HG03095 (cell line): Measurements from ENCODE around the gene ACYP2.

Source experiments
- ATAC-seq: cut with Tn5 transposase; IDR thresholded peaks from one replicate; pipeline ENCODE4 v1.9.1; 2021; ENCODE audit warnings: moderate library complexity; ENCODE audit not compliant: unreplicated experiment

Gene ACYP2

DNA sequence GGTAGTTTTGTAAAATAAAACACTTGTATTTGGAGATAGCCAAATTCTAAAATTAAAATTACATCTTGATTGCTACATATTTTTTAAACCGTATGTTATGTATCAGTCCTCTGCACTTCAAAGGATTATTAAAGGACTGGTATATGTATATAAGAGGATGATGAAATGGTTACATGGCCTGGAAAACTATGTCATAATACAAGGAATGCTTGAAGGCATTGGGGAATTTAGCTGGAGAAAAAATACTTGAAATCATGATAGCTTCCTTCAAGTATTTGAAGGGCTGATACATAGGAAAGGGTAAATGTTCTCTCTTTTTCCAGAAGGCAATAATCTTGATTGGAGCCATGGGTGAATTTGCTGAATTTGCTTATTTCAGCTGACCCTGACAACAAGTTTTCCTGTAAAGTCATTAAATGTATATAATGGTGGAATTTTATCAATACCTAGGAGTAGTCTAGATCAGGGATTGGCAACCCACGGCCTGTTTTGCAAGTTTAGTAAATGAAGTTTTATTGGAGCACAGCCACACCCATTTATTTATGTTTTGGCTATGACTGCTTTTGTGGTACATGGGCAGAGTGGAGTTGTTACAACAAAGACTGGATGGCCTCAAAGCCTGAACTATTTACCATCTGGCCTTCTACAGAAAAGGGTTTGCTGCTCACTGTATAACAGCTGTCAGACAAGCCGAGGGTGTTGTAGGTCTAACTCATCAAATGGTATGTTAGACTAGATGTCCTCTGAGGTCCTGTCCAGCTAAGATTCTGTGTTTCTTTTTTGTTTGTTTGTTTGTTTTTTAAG is 34.4 kb downstream of the ACYP2 start:
- no peak for ATAC-seq

DNA sequence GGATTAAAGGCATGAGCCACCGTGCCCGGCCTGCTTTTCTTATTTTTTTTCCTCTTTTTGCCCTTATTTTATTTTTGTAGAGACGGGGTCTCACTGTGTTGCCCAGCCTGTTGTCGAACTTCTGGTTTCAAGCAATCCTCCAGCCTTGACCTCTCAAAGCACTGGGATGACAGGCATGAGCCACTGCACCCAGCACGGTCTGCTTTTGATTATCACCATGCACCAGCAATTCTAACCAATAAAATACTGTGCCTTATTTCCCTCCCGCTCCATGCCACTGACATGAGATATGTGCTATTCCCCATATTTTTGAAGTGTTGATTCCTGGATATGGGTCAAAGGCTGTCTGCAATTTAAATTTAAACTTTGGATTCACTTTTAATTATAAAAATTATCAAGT is 42.9 kb downstream of the ACYP2 start:
- ATAC-seq: no peak

DNA sequence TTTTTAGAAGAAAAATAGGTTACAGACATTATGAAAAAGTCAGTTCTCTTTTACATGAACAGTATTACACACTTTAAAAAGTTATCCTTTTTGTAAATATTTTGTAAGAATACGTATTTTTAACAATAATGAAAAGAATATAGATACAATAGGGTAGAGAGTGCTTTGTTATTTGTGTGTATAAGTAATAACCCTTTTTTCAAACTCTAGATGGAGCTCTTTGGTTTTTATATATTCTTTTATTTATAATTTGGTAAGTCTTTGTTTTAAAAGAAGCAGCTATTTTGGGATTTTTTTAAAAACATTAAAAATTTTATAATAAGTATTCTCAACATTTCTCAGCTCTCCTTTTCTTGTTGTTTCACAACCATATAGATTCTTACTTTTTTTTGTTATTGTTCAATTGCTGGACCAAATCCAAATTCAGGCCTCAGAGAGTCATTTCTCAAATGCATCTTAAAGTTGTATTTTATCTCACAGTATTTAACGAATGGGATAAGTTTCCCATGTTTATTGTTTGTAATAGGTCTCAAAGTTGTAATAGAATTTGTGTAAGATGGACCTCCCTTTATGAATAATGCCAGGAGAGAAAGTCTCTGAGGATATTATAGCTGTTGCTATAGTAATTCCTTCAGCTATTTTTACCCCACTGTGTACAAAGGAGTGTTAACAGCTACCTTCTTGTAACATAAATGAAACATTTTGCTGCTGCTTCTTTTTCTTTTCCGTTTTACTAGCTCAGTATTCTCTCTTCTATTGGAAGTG is 46.4 kb downstream of the ACYP2 start:
- no peak for ATAC-seq

DNA sequence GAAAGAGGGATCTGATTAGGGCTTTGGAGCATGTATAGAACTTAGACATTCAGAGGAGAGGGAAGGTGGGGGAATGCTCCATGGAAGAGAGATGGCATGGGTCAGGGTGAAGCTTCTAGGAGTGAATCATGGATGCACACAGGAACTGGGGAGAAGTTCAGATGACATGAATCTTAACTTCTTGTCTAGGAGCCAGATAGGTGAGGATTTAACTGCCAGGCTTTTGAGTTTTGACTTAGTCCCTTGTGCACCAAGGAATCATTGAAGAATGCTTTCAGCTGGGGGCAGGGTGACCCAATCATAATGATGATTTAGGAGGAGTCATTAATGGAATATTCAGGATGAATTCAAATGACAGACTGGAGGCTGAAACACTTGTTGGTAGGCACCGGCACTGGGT is 48.7 kb downstream of the ACYP2 start:
- no peak for ATAC-seq

DNA sequence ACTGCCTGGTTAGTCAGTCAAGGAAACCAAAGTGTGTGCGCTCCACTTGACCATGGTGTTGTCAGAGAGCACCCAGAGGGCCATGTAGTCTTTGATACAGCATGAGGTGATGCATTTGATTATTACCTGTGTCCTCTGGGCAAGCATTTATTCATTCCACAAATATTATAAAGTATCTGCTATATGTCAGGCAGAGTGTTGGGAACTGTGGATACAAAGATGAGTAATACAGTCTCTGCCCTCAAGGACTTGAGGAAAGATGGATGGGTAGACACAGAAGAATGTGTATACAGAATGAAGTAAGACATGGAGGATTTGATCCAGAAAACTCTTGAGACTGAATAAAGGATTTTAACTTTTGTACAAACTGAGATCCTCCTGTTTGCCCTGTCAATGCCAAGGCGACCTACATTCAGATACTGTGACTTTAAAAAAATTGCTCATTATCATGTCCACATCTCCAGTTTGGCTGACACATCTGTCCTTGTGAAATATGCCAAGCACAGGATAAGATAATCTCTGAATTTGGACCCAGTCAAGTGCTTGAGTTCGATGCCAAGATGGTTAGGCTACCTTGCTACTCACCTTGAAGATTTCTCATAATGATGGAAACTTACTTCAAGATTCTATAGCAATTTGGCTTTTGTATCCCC is 50.8 kb downstream of the ACYP2 start:
- ATAC-seq: no peak

DNA sequence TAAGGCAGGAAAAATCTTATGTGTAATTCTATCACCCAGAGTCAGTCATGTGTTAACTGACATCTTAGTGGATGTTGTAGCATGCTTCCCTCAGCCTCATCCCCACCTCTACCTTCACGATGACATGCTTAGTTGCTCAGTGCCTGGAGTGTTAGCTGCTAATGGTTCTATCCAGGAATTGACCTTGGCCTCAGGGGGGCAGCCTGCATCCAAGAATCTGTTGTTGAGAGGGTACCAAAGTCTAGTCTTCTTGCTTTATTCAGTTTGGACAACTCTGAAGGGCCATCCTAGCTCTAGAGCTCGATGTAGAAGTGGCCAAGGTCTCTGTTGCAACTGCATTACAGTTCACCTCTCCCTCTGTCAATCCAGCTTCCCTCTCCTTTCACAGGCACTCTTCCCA is 61.2 kb downstream of the ACYP2 start:
- ATAC-seq: no peak

DNA sequence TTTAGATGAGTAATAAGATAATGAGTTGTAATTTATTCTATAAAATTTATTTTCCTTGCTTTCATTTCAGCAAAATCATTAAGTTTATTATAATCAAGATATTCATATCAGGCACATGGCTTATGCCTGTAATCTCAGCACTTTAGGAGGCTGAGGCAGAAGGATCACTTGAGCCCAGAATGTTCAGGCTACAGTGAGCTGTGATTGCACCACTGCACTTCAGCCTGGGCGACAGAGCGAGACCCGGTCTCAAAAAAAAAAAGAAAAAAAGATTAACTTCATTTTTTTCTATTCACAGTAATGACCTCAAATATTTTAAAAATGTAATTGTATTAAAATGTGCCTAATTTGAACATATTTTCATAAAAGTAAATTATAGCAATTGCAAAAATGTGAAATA is 67.9 kb downstream of the ACYP2 start:
- ATAC-seq: no peak

DNA sequence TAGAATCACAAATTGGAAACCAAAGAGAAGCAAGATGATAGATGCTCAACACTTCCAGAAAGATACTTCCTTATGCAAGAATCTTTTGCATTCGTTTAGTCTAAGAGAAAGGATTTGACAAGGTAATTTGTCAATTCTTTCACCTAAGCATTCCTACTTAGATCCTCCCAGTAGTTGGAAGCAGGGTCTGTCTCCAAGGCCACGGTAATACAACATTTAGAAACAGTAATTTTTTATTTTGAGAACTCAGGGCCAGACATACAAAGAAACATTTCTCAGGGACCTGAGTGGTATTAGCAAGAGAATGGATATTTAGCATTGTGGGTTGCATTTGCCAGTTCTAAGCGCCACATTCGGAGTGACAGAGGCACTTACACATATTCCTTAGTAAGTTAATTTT is 68.6 kb downstream of the ACYP2 start:
- no peak for ATAC-seq

DNA sequence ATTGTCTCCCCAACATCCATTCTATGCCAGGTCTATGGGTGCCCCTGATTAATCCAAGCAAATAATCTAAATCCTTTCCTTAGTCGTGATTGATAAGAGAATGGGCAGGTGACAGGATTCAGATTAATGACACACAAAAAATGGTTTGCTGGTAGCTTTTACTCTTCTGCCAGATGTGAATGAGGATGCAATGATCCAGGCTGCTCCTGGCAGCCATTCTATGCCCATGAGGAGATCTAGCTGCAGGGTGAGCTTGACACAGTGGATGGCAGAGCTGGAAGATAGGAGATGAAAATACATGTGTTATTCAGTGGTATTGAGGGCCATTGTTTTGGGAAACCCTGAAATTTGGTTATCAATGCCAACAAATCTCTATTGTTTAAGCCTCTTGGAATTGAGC is 69.7 kb downstream of the ACYP2 start:
- ATAC-seq: no peak

DNA sequence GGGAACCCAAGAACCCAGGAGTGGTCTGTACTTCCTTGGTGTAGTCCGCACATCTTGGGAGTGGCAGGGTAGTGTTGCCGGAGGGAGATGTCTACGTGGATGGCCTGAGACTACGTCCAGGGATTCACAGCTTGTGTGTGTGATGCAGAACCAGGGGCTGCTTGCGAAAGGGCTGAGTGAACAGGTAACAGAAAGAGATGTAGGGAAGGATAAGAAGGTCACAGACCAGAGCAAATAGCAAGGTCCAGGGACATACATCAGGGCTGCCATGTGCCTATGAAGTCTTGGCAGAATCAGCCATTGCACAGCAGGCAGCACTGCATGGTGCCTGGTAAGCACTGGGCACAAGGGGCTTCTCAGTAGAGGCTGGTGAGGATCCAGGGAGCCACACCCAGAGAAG is 71.9 kb downstream of the ACYP2 start:
- no peak for ATAC-seq

DNA sequence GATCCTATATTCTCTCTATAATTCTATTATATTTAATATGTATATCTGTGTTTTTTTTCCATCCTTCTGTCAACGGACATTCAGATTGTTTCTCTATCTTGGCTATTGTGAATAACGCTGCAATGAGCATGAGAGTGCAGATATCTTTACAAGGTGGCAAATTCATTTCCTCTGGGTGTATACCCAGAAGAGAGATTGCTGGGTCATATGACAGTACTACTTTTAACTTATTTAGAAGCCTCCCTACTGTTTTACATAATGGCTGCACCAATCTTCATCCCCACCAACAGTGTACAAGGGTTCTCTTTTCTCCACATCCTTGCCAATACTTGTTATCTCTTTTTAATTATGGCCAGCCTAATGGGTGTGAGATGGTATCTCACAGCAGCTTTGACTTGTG is 74.1 kb downstream of the ACYP2 start:
- ATAC-seq: no peak

DNA sequence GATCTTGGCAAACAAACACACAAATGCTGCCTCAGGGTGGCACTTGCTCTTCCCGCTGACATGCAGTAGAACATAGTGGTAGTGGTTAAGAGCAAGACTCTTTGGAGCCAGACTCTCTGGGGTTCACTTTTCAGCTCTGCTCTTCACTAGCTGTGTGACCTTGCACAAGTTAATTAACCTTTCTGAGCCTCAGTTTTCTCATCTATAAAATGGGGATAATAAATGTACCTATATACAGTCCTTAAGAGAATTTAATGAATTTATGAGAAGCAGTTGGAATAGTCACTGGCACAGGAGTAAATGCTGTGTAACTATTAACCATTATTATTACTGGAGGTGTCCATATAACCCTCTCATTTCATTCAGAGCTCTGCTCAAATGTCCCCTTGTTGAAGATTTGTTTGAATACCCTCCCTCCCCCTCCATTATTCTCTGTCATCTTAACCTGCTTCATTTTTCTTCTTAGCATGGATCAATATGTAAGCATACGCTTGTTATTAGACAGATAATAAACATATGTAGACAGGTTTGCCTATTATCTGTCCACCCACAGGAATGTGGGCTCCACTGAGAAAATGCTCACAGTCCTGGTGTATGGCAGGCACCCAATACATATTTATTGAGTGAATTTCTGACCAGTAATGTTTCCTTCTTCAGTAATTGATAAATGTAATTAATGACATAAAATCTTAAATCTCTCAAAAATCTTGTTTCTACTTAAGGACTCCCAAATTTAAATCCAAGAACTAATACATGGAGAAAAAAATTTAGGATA is 76.1 kb downstream of the ACYP2 start:
- ATAC-seq: no peak

DNA sequence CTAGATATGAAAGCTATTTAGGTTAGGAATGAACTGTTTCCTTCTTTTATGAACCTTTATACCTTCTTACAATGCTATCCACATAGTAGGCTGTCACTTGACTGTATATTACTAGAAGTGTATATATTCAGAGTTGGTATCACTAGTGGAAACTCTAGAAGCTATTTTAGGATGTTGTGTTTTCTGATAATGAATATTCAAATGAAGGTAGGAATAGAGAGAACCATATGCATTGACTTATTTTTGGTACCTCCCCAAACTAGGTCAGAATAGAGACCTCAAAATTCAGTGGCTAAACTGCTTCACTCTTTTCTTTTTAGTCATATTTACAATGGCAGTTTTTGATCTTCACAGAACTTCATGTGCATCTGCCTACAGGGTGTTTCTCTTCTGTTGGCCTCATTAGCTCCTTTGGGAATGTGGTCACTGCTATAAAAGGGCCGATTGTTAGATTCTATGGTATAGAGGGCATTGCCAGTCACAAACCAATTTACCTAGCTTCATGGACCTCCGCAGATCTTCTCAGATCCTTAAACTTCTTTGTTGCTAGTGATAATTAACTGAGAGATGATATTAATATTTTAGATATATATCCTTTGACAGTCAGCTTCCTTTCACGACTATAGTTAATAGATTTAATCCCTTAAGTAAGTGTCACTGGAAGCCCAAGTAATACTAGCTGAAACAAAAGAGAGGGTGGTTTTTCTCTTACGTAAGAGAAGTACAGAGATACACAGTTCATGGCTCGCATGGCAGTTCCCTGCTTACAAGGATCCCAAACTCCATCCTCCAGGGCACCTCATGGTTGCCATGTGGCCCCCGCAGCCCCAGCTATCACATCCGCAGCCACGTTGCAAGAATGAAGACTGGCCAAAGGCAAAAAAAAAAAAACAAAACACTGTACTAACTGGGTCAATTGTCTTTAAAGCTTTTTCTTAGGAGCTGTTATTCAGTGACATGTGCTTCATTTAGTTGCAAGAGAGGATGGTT is 79.6 kb downstream of the ACYP2 start:
- no peak for ATAC-seq

DNA sequence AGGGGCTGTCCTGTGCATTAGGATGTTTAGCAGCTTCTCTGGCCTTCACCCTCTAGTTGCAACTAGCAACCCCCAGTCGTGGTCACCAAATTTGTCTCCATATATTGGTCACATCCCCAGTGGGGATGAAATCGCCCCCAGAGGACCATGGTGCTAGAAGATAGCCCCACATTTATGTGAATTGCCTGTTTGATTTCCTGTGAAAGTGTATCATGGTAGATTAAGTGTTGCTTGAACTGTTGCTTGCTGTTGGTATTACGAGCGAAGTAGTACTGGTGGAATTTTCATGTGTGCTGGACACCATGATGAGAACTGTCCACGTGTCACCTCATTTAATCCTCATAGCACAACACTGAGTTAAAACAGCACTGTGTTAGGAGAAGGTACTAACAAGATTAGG is 81.2 kb downstream of the ACYP2 start:
- no peak for ATAC-seq

DNA sequence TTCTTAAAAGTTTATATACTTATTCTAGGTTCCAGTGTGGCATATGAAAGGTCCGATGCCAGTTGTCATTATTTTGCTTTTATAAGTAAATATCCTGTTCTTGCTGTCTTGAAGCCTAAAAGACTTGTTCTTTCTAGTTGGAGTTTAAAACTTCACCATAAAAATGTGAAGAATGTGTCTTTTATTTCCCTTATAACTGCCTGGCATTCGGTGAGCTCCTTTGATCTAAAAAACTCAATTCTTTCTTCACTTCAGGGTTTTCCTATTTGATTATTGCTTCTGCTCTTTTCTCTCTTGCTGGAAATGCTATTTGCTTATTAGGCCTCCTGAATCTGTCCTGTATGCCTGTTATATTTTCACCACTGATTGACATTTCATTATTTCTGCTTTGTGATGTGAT is 89.1 kb downstream of the ACYP2 start:
- ATAC-seq: no peak

DNA sequence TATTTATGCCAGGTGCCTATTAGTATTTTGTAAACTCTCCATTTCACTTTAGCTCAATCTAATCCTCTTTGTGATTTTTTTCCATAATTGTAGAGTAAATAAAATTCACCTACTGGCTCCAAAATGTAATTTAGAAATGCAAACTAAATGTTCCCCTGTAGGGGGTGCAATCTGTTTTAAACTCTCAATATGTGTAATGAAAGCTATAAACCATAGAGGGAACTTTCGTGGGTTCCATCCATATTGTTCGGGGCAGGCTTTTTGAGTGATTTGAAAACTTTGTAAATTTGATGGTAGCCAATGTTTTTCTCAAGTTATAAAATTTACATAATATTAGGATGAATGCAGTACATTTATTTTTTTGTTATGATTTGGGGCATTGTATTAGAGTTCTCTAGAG is 91.2 kb downstream of the ACYP2 start:
- ATAC-seq: no peak

DNA sequence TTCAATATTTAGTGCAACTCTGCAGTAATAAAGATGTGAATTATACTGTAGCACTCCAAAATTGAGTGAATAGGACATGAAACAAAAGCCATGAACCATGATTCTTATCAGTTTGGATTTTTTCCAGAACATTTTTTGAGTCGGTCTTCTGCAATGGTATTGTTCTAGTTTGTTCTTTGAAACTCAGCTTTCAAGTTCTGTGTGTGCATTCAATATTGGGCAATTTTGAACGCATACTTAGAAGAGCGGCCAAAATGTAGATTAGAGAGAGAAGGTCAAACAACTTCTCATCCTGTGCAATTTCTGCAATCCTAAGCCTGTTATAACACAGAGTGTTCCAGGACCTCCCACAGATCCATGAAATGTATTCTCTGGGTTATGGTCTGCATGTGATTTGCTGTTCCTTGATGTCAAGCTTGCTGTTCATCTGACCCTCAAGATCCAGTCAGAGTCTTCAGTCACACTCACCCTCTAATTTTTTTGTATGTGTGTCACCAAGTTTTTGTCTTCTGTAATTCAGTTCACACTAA is 92.3 kb downstream of the ACYP2 start:
- ATAC-seq: no peak

DNA sequence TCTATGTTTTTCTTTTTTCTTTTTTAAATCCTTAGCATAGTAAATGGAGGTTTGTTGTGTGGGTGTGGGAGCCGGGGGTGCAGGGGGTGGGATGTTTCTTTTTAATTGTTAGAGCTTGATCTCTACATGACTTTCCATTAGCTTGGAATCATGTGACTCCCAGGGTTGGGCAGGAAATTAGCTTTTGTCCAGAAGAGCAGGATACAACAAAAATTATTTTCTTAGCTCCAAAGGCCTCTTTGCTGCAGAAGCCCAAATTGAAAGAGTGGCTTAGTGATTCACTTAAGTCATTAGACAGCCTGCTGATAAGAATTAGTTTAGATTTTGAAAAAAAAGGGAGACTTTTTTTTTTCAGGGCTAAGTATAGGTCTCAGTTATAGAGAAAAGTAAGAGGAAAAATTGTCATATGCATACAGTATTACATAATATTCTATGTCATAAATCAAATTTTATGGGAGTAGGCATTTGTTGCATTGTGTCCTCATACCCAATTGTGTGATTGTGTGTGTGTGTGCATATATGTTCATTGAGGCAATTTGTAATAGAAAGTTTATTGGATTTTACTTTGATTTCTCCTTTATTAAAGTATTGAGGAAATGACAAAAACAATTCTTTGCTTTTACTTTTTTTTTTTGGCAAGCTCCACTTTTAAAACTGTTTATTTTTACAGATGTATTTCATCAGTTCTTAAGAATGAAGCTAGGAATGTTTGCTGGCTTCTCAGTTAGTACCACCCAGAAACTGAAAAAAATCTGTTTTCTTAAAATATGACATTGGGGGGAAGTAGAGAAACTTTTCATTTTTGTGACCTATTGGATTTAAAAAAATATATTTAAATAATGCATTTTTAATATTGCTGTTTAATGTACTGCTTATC is 93.2 kb downstream of the ACYP2 start:
- ATAC-seq: no peak

DNA sequence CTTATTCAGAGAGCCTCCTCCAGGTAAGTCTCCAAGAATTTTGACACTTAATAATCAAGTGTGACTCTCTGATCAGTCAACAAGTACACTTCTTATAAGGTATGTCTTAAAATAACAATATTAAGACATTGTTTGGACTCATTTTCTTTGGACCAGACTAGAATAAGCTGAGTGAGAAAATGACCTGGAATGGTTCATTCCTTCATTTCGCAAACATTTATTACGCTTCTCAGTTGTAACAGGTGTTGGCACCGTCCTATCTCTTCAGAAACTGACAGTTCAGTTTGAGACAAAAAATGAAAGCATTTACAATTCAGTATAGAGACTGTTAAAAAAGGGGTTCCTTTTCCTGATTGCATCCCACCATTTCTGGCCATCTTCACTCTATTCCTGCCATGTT is 94.0 kb downstream of the ACYP2 start:
- no peak for ATAC-seq
